Measurements from ENCODE around the gene CARM1.

GRCh38 chr19:10881403-10882107 is 10.2 kb downstream of the CARM1 start:
- TF ChIP-seq POLR2AphosphoS5 (IDR thresholded peaks at IDR 0.05) = no peak
- TF ChIP-seq CTCF (IDR thresholded peaks at IDR 0.05) = no peak
- no peak for TF ChIP-seq POLR2A (IDR thresholded peaks at IDR 0.05)

All from prostate gland (tissue), 2 donors.